IgD-negative memory B cell (primary cell): ENCODE data around the gene LZTS3. TPM values are rescaled to one million over a fixed set of nuclear protein-coding genes. Genes with fewer than 3 reads are reported as not detected.
"Not testable (repeated sequence)": the region's sequence is repeated elsewhere in the genome, so short reads cannot be mapped to it uniquely, and the experiment has no call there.

Experiments
- H3K27ac Mint-ChIP-seq, 3 donors: one replicate each; pipeline ENCODE4 v1.8.0; 2020 to 2022; ENCODE audit warnings: mild to moderate bottlenecking in 3 of 3, mixed read lengths in 3 of 3, moderate library complexity in 1 of 3
- H3K27me3 Mint-ChIP-seq: one replicate; pipeline ENCODE4 v1.8.0; 2021; ENCODE audit warnings: mixed read lengths
- H3K36me3 Mint-ChIP-seq: one replicate; pipeline ENCODE4 v1.8.0; 2020; ENCODE audit warnings: mild to moderate bottlenecking, mixed read lengths
- H3K4me1 Mint-ChIP-seq, 3 donors: one replicate each; pipeline ENCODE4 v1.8.0; 2020 to 2022; ENCODE audit warnings: mixed read lengths in 3 of 3, mild to moderate bottlenecking in 1 of 3
- H3K4me3 Mint-ChIP-seq, 4 donors: one replicate each; pipeline ENCODE4 v1.8.0; 2020 to 2022; ENCODE audit warnings: mild to moderate bottlenecking in 4 of 4, mixed read lengths in 4 of 4, moderate library complexity in 3 of 4
- H3K9me3 Mint-ChIP-seq, 3 donors: one replicate each; pipeline ENCODE4 v1.8.0; 2020 to 2021; ENCODE audit warnings: mixed read lengths in 3 of 3, mild to moderate bottlenecking in 1 of 3
- polyA plus RNA-seq: library from polyadenylated mRNA; unstranded; fragments of 300-500 nt; fragmentation: Illumina TruSeq; gene quantifications from one replicate; pipeline ENCODE4 v1.2.3, GENCODE V29; 2021

The LZTS3 gene
- polyA plus RNA-seq, 1 donor from 2014 or later = 0.45 TPM

DNA sequence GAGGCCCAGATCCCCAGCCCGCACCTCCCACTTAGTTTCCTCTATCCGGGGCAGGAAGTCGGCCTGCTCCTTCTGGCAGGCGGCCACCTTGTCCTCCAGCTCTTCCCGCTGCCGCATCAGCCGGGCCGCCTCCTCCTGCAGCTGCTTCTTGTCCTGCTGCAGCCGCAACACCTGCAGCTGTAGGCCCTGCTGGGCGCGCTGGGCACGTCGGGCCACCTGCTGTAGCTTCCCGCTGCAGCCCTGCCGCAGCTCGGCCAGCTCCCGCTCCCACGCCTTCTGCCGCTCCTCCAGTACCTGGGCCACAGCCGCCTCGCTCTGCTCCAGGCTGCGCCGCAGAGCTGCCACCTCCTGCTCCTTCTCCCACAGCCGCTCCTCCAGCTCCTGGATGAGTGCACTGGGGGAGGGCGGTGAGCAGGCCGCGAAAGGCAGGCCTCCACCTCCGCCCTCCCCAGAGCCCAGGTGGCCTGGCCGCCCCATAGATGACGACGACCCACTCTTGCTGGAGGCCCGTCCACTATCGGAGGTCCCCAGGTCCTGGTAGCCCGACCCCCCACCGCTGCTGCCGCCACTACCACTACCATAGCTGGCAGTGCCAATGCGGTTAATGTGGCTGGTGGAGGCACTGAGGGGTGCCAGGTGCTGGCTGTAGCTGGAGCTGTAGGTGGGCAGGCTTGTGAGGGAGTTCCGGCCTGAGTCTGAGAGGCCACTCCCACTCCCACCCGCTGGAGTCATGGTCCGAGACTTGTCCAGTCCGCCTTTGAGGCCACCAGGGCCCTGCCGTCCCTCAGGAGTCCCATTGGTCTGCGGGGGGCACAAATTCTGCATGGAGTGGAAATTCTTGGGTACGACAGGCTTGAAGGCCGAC is 7.6 kb downstream of the LZTS3 start:
- peak overlapping the region in 1 of 4 donors; percentile 17 for H3K4me3 Mint-ChIP-seq

DNA sequence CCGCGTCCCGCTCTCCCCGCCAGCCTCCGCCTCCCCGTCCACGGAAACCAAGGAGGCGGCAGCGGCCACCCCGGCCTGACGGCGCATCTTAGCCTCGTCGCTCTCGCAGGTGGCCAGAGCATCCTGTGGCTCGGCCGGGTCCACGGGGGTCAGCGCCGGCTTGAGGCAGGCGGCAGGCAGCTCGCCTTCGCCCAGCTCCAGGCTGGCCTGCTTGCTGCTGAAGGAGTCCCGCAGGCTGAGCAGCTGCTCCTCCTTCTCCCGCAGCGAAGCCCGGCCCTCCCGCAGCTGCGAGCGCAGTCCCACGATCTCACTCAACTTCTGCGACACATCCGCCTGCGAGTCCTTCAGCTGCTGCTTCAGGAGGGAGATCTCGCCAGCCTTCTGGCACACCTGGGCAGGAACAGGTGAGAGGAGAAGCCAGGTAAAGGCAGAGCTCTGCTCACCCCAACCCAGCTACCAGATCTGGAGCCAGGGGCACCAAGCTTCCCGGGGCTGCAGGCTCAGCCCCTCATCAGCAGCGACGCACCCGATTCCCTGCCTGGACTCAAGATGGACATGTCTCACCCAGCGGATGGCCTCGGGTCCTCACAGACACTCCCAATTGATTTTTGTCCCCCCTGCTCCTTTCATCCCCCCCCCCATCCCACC is 8.5 kb downstream of the LZTS3 start:
- H3K4me3 Mint-ChIP-seq = no peak overlapping the region
- H3K27ac Mint-ChIP-seq = no peak overlapping the region
- peaks cover 22% of the 10 kb centered on the region for H3K27me3 Mint-ChIP-seq
- H3K9me3 Mint-ChIP-seq = no peaks in the 10 kb centered on the region
- no peaks in the 10 kb centered on the region for H3K36me3 Mint-ChIP-seq
- H3K4me1 Mint-ChIP-seq = peaks cover 0 to under 1% (median under 1%) of the 10 kb centered on the region in 3 donors

More for the DNA sequence above, 7.6 kb downstream of the LZTS3 start:
- H3K9me3 Mint-ChIP-seq = no peaks in the 10 kb centered on the region
- peaks cover 24% of the 10 kb centered on the region for H3K27me3 Mint-ChIP-seq
- no peaks in the 10 kb centered on the region for H3K4me1 Mint-ChIP-seq
- no peak overlapping the region for H3K27ac Mint-ChIP-seq
- no peaks in the 10 kb centered on the region for H3K36me3 Mint-ChIP-seq

DNA sequence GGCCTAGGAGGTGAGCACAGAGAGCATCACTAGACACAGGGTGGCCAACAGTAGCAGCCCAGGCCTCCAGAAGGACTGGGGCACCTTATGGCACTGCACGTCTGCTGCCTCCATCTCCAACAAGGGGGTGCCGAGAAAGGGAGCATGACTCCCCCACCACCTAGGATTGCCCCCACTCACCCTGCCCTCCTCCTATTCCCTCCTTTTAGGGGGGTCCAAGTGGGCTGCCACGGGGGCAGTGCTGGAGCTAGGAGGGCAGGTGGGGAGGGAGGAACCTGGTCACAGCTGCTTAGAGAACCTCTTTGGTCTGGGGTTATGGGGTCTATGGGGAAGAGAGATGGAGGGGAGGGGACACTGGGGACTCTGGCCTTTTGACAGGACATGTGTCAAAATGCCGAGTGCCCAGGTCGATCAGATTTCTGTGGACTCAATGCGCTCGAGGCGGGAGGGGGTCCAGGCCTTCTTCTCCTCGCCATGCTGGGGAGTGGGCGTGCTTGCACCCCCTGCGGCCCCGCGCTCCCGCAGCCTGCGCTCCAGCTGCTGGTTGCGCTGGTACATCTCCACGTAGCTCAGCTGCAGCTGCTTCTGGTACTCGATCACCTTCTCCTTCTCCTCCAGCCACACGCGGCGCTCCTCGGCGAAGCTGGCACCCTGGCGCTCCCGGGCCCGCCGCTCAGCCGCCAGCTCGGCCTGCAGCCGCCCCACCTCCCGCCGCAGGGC is 9.1 kb downstream of the LZTS3 start:
- Mint-ChIP-seq H3K4me3 (no peak overlapping the region), H3K27me3 (peaks cover 22% of the 10 kb centered on the region), H3K36me3 (no peaks in the 10 kb centered on the region), H3K9me3 (no peaks in the 10 kb centered on the region), H3K27ac (no peak overlapping the region), H3K4me1 (peaks cover 3 to 8% (median 5%) of the 10 kb centered on the region in 3 donors)

DNA sequence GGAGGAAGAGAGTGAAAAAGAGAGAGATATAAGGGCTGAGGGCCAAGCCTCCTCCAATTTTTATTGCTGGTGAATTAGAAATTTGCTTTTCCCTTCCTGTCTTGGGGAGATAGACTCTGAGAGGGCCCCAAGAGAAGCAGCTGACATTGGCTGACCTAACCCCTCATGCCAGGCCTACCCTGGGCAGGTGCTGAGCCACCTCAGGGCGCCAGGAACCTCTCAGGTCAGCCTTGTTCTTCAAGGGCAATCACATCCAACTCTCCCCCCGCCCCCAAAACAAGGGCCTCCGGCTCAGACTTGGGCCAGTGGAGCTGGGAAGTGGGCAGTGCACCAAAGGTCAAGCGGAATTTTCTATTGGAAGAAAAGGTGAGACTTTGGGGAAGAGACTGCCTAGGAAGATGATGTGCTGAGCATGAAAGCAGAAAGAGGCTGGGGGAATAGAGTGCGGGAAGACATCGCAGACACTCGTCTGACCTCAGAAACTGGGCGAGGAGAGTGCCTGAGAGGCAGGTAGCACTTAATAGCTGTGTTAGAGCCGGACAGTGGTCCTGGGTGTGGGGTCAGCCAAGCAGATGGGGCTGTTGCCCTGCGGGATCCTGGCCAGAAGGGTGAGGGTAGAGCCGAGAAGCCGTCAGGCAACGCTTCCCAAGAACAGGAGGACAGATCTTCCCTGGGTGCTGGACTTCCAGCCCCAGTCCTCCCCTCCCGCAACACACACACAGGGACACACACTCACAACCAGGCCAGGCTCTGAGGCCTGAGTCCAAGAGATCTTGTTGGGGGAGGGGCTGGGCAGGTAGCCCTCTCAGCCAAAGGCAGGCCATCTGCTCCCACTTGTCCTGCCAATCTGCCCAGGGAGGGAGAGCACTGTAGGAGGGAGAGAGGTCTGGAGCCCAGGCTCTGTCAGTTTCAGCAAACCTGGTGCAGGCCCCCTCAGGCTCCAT is 10.0 kb downstream of the LZTS3 start:
- Mint-ChIP-seq H3K9me3 (no peaks in the 10 kb centered on the region), H3K27ac (peak overlapping the region in 1 of 3 donors; percentile 28), H3K4me1 (peaks cover 10 to 14% (median 11%) of the 10 kb centered on the region in 3 donors), H3K27me3 (peaks cover 15% of the 10 kb centered on the region), H3K36me3 (no peaks in the 10 kb centered on the region), H3K4me3 (peak overlapping the region in 1 of 4 donors; percentile 84)

DNA sequence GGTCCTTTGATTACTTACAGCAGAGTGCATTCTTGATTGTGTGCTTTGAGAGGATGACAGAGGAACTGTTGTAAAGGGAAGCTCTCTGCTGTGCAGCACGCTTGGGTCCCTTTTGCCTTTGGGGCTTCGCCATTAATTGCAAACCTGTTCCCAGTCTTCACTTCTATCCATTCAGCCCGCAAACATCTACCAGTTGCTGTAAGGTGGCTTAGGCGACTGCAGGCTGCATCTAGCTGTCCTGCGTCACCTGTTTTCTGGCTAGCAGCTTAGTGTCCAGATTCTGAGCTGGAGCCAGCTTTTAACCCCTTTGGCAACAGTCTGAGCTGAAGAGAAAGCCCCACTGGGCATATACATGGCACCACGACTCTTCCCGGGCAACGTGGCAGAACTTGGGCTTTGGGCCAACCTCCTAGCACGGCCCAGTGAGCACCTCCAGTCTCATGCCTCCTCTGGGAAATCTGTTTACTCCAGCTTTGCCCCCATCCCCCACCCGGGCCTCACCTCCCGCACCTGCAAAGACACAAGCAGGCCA is 11.2 kb downstream of the LZTS3 start:
- Mint-ChIP-seq H3K9me3 (no peaks in the 10 kb centered on the region), H3K36me3 (no peaks in the 10 kb centered on the region), H3K4me3 (peak overlapping the region in 2 of 4 donors; percentile 50 to 87), H3K27me3 (peaks cover 7% of the 10 kb centered on the region), H3K4me1 (peaks cover 20 to 25% (median 21%) of the 10 kb centered on the region in 3 donors), H3K27ac (peak overlapping the region in 1 of 3 donors; percentile 85)

DNA sequence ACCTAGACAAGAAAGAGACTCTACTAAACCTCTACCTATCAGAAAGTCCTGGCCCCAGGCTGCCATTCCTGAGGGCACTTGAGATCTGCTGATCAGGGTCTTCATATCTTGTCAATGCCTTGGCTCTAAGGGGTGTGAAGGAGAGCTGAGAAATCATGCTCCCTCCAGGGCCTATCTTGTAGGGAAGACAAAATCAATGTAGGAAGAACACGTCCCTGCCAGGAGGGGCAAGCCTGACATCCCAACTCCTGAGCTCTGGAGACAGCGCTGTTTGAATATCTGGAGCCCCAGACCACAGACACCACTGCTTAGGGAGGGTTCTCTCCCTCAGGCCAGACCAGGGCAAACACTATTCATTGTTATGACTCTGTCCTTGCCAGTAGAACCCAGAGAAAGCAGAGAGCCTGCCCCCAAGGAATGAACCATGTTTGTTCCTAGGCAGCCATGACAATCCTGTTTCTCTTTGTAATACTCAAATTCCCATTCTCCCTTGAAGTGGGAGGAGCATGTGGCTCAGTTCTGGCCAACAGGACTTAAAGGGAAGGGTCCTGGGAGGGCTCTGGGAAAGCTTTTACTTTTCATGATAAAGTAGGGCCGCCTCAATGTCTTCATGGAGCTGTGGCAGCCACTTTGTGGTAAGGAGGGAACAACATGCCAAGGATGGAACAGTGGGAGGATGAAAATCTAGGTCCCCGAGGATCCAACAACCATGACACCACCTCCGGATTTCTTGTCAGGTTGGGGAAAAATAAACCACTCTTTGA is 11.9 kb downstream of the LZTS3 start:
- Mint-ChIP-seq H3K9me3 (no peaks in the 10 kb centered on the region), H3K36me3 (no peaks in the 10 kb centered on the region), H3K27me3 (peaks cover 7% of the 10 kb centered on the region), H3K4me1 (peaks cover 26 to 32% (median 27%) of the 10 kb centered on the region in 3 donors), H3K4me3 (peak overlapping the region; percentile 50 to 87 (median 71)), H3K27ac (peak overlapping the region in 2 of 3 donors; percentile 52 to 85)

DNA sequence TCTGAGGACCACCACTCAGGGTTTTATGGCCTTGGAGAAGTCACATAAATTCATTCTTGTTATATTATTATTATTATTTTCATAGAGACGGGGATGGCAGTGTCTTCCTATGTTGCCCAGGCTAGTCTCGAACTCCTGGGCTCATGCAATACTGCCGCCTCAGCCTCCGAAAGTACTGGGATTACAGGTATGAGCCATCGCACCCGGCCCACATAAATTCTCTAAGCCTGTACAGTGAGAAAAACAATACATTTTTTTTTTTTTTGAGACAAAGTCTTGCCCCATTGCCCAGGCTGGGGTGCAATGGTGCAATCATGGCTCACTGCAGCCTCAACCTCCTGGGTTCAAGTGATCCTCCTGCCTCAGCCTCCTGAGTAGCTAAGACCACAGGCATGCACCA is 12.9 kb downstream of the LZTS3 start:
- H3K9me3 Mint-ChIP-seq = no peaks in the 10 kb centered on the region
- peaks cover 35 to 39% (median 36%) of the 10 kb centered on the region in 3 donors for H3K4me1 Mint-ChIP-seq

DNA sequence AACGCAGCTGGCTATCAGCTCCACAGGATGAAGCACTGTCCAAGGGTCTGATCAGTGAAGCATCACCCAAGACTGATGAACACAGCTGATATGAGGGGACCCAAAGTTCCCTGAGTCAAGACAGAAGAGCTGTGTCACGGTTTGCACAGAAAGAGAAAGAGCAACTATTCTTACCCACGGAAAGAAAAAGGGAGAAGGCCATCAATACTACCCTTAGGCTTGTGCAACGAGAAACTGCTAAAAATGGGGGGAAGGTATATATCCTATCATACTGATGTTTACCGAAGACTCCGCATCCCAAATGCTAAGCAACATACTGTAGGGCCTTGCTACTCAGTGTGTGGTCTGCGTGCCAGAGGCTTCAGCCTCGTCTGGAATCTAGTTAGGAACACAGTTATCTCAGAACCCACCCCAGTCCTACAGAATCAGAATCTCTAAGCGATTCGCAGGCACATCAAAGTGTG is 14.3 kb downstream of the LZTS3 start:
- Mint-ChIP-seq H3K27me3 (peaks cover 2% of the 10 kb centered on the region), H3K4me1 (peaks cover 38 to 41% (median 40%) of the 10 kb centered on the region in 3 donors), H3K4me3 (peak overlapping the region; percentile 95 to 99 (median 96)), H3K9me3 (no peaks in the 10 kb centered on the region), H3K36me3 (no peaks in the 10 kb centered on the region), H3K27ac (peak overlapping the region; percentile 95 to 97 (median 96))

More for the DNA sequence above, 12.9 kb downstream of the LZTS3 start:
- Mint-ChIP-seq H3K4me3 (peak overlapping the region; percentile 63 to 95 (median 83)), H3K27me3 (peaks cover 2% of the 10 kb centered on the region), H3K27ac (peak overlapping the region; percentile 67 to 97 (median 85)), H3K36me3 (no peaks in the 10 kb centered on the region)

DNA sequence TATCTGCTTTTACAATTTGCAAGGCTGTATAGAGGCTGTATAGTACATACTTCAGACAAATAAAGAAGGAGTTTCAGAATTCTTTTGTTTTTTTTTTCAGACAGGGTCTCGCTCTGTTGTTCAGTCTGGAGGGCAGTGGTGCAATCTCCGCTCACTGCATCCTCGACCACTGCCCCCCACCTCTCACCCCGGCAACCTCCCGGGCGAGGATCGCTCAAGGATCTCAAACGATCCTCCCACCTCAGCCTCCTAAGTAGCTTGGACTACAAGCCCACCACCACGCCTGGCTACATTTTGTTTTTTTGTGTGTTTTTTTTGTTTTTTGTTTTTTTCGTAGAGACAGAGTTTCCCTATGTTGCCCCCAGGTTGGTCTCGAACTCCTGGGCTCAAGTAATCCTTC is 15.5 kb downstream of the LZTS3 start:
- H3K27ac Mint-ChIP-seq = peak overlapping the region; percentile 65 to 80 (median 71)
- H3K27me3 Mint-ChIP-seq = no peaks in the 10 kb centered on the region
- peaks cover 42 to 53% (median 50%) of the 10 kb centered on the region in 3 donors for H3K4me1 Mint-ChIP-seq
- no peaks in the 10 kb centered on the region for H3K9me3 Mint-ChIP-seq
- peak overlapping the region; percentile 63 to 83 (median 72) for H3K4me3 Mint-ChIP-seq
- H3K36me3 Mint-ChIP-seq = no peaks in the 10 kb centered on the region

DNA sequence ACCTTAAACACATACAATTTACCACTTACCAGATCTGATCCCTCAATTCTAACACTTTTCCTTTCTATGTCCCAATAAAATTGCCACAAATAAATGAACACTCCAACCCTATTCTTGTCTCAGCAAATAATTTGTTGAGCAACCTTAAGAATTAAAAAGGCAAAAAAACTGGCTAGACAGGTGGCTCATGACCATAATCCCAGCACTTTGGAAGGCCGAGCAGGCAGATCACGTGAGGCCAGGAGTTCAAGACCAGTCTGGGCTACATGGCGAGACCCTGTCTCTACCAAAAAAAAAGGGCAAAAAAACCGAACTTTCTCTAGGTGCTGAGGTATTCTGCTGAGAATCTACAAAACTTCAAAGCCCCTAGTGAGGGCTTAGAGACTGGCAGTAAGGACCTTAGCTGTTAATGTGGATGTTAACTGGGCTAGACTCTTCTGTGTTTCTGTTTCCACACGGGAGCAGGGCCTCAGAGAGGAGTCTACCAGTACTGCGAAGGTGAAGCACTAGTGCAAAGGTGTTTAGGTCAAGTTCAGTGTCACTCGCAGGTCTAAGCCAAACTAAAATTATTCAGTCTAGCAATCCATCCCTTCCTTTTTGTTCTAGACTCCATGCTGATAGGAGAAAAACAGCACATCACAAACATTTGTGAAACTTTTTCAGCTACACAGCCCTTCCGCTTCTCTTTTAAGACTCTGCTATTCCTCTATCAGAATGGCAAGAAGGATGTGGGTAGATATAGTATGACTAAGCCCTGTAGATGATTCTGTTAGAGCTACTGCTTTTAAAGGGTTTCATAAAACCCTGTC is 16.3 kb downstream of the LZTS3 start:
- Mint-ChIP-seq H3K36me3 (no peaks in the 10 kb centered on the region), H3K27ac (peak overlapping the region; percentile 65 to 80 (median 71)), H3K4me3 (peak overlapping the region; percentile 66 to 83 (median 74)), H3K27me3 (no peaks in the 10 kb centered on the region), H3K4me1 (peaks cover 44 to 54% (median 53%) of the 10 kb centered on the region in 3 donors), H3K9me3 (no peaks in the 10 kb centered on the region)

DNA sequence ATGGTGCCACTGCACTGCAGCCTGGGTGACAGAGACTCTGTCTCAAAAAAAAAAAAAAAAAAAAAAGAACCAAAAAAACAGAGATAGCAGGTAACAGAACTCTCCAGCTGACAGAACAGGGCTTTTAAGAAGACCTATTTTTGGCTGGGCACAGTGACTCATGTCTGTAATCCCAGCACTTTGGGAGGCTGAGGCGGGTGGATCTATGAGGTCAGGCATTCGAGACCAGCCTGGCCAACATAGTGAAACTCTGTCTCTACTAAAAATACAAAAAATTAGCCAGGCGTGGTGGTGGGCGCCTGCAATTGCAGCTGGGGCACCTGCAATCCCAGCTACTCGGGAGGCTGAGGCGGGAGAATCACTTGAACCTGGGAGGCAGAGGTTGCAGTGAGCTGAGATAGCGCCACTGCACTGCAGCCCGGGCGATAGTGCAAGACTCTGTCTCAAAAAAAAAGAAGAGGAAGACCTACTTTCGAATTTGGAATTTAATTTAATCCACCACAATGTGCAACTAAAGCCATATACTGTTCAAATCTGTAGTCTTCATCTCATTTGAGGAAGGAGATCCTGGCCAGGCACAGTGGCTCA is 21.2 kb downstream of the LZTS3 start:
- H3K9me3 Mint-ChIP-seq, H3K36me3 Mint-ChIP-seq, H3K27me3 Mint-ChIP-seq: not testable (repeated sequence)
- Mint-ChIP-seq H3K27ac (peak overlapping the region in 2 of 3 donors; percentile 21 to 82), H3K4me1 (peaks cover 31 to 45% (median 45%) of the 10 kb centered on the region in 3 donors), H3K4me3 (peak overlapping the region in 1 of 4 donors; percentile 37)

DNA sequence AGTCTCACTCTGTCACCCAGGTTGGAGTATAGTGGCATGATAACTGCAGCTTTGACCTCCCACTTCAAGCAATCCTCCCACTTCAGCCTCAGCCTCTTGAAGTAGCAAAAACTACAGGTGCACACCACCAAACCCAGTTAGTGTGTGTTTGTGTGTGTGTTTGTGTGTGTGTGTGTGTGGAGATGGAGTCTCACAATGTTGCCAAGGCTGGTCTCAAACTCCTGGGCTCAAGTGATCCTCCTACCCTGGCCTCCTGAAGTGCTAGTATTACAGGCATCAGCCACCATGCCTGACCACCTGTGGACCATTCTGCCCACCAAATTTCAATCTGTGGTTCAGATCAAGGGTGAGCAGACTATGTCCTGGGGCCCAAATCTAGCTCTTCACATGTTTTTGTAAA is 22.4 kb downstream of the LZTS3 start:
- Mint-ChIP-seq H3K9me3 (no peaks in the 10 kb centered on the region), H3K36me3 (peaks cover 3% of the 10 kb centered on the region), H3K4me1 (peaks cover 21 to 36% (median 36%) of the 10 kb centered on the region in 3 donors), H3K27ac (peak overlapping the region in 1 of 3 donors; percentile 28), H3K27me3 (no peaks in the 10 kb centered on the region), H3K4me3 (no peak overlapping the region)
